DMS 273 (cell line): ENCODE results near the gene PPP1R12B.
"Not testable (repeated sequence)": the region's sequence is repeated elsewhere in the genome, so short reads cannot be mapped to it uniquely, and the experiment has no call there.

Experiments used
- DNase-seq: peaks from one replicate; lab custom pipeline; 2025; ENCODE audit not compliant: unreplicated experiment; lab: John Stamatoyannopoulos, UW

Gene PPP1R12B

DNA sequence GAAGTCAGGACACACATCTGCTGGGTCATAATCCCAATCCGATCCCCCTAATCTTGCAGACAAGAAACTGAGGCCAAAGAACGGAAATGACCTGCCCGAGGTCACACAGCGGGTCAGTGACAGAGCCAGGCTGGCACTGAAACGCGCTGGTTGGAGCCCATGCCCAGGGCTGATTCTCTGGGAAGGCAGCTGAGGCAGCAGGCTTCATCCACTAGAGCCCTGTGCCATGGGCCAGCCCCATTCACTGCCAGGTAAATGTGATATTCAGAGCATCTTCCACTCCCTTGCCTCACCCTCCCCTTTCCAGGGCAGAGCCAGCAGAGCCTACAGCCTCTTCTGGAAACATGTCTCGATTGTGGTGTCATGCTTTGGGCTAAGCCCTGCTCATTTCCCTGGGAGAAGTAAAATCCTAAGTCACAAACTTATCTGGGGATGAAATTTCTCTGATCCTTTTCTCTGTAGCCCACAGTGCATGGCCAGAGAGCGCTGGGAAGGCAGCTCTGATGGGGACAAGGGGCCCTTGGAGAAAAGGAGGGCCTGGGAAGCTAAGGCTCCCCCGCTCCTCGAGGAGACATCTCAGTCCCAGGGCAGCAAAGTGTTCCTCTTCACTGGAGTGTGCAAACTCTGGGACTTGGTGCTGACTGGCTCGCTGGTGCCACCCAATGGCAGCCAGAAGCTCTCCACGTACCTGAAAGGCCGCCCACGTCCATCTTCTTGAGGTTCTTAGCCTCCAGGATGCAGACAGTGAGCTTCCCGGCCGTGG, 251.4 kb downstream of the PPP1R12B start:
- peak; percentile 85 for DNase-seq

DNA sequence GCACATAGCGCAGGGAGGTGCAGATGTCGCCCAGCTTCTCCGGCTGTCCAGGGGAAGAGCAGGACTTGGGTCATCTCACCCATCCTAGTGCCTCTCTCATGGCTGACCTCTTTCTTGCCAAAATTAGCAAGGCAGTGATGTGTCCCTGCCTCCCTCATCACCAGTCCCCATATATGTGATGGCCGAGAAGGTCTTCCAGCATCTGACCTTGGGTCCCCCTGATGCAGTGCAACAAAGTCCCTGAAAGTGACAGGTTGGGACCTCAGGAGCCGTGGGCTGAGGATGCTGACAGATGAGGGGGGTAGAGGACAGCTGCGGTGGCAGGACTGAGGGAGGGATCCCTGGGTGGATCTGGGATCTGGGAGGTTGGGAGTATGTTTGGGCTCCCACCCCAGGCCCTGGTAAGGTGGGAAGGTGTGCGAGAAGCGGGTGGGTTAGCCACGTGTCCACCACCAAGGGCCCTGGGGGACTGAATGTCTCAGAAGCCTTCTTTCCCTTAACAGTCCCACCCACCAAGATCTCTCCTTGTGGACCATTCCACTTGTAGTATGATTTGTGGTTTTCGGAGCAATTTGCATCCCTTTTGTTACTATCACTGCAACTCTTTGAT, 252.0 kb downstream of the PPP1R12B start:
- DNase-seq, result no peak

- no peak for DNase-seq
These were observed 254.9 kb downstream of the PPP1R12B start for GRCh38 chr1:202603435-202603834.

DNA sequence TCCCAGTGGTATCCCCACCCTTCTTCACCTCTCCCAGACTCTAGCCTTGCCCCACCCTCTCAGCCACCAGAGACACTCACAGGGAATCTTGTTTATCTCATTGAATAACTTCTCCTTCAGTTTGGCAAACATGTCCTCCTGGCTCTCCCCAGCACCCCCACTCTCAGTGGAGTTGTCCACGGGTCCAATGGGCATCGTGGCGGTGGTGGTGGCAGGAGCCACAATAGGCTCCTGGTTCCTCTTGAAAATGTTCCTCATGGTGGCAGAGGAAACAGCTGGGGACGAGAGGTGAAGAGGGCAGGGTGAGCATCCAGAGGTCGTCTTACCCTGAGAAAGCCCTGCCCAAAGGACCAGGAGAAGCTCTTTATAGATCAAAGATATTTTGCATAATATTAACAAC, 257.0 kb downstream of the PPP1R12B start:
- DNase-seq, result no peak

GRCh38 chr1:202612036-202612435, 263.5 kb downstream of the PPP1R12B start:
- not testable (repeated sequence) for DNase-seq

GRCh38 chr1:202613571-202613970, 265.1 kb downstream of the PPP1R12B start:
- no peak for DNase-seq

DNA sequence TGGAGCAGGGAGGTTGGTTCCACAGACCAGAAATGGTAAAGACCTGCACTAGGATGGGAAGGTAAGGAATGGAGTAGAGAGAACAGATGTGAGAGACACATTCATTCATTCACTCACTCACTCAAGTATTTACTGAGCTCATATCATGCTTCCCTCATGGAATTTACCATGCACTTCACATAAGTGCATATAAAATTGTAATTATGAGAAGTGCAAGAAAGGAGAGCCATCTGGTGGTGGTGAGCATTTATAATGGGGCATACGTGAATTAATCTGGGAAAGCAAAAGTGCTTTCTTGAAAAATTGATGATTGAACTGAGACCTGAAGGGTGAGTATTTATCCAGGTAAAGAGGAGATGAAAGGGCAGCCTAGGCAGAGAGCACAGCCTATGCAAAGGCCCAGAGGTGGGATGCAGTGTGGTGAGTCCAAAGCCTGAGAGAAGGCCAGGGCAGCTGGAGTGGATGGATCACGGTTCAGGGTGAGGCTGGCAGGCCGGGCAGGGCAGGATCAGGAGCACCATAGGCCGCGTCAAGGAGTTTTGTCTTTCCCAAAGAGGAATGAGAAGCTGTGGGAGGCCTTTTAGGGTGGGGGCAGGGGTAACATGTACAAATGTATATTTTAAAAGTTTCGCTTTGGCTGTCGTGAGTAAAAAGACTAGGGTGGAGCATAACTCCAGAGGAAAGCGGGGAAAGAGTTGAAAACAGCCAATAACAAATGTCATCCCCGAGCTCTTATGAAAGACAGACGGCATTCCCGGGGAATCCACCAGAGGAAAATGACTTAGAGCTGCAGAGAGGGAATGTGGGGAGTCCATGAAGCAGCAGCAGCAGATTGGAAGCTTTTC, 266.1 kb downstream of the PPP1R12B start:
- DNase-seq, result peak; percentile 55

DNA sequence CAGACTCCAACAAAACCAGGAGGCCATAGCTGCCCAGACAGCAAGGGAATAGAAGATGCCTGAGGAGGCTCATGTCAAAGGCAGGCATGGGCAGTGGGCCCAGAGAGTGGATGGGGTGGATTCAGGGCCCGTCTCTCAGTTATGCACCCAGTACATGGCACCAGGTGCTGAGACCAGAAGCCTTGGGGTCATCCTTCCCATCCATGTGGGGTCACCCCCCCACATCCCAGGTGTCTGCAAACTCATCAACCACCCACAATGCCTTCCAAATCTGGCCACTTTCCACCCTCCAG, 266.7 kb downstream of the PPP1R12B start:
- DNase-seq, result not testable (repeated sequence)

DNA sequence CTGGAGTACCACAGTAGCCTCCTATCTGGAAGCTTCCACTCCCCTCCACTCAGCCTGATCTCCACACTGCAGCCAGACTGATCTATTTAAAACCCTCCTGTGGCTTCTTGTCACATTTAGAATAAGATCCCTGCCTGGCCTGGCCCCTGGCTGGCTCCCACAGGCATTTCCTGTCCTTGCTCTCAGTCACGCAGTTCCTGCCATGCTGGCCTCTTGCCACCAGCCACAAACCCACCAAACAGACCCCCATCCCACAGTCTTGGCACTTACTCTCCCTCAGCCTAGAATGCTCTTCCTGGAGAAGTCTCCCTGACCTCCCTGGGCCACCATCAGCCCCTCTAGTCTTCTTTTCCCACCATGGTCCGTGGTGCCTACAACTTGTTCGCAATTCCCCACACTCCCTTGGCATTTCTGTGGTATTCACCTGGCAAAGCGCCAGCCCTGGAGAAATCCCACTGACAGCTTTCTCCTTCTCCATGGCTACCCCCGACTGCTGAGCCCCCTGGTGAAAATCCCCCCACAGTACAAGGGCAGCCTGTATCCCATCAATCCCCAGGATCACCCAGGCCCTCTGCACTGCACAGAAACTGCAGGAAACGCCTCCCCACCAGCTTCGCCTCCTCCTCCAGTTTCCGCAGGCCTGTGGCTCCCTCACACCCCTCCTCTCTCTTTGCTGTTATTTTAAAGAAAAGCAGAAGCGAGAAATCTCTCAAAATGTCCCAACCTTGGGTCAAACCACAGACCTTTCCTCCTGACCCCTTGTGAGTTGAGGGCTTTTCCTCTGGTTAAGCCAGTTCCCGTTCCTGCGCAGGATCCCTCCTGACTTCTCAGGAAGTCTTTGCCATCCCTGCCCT, 267.2 kb downstream of the PPP1R12B start:
- no peak for DNase-seq

- DNase-seq, result no peak
These were observed 267.9 kb downstream of the PPP1R12B start for GRCh38 chr1:202616355-202616915.

- not testable (repeated sequence) for DNase-seq
These were observed 270.5 kb downstream of the PPP1R12B start for GRCh38 chr1:202619012-202619411.

- no peak for DNase-seq
These were observed 271.0 kb downstream of the PPP1R12B start for GRCh38 chr1:202619505-202619904.

- not testable (repeated sequence) for DNase-seq
These were observed 271.5 kb downstream of the PPP1R12B start for GRCh38 chr1:202620036-202620435.

GRCh38 chr1:202621446-202621845, 272.9 kb downstream of the PPP1R12B start:
- DNase-seq, result no peak

DNA sequence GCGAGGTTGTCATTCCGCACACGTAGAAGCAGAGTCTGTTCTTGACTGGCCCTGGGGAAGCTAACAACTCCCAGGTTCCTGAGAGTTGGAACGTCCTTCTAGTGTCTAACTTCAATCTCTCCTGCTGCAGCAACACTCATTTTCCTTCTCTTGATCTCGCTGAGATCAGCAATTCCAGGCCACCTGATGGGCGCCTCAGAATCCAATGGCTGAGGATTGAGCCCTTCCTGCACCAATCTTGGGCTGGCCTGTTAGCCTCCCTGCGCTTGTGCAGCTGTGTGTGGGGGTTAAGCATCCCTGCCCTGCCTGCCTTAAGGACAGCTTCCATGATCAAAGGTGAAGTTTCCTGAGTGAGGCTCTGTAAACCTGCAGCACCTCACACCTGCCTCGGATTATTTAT, 273.9 kb downstream of the PPP1R12B start:
- no peak for DNase-seq

DNA sequence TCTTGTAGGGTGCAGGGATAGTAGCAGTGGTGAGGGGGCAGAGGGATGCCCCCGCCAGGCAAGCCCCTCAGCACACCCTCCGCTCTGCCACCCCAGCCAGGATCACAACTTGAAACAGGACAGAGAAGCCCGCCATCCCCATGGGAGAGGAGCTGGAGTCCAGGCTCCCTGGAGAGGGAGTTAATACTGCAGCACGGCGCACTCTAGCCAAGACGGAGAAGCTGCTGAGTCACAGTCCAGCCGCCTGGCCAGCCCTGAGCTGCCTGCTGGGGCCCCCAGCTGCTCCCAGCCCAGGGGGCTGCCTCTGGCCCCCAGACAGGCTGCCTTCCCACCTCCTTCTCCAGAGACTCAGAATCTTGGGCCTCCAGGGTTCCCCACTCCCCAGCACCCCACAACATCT, 274.6 kb downstream of the PPP1R12B start:
- DNase-seq, result peak; percentile 41

GRCh38 chr1:202623476-202623875, 275.0 kb downstream of the PPP1R12B start:
- DNase-seq, result not testable (repeated sequence)

DNA sequence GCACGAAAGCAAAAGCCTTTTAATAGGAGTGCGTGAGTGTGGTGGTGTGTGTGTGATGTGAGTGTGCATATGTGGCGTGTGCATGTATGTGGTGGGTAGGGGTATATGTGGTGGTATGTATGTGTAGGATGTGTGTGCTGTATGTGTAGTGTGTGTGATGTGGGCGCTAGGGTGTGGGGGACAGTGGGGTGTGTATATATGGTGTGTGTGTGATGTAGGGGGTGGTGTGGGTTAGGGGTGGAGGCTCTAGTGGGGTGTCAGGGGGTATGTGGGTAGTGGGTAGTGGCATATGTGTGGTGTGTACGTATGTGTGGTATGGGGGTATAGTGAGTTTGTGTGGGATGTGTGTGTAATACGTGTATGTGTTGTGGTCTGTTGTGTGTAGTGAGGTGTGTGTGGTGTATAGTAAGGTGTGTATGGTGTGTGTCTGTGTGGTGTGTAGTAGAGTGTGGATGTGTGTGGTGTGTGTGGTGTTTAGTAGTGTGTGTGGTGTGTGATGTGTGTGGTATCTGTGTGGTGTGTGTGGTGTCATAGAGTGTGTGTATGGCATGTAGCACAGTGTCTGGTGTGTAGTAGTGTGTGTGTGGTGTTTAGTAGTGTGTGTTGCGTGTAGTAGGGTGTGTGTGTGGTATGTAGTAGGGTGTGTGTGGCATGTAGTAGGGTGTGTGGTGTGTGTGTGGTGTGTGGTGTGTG, 275.7 kb downstream of the PPP1R12B start:
- no peak for DNase-seq

- no peak for DNase-seq
These were observed 276.2 kb downstream of the PPP1R12B start for GRCh38 chr1:202624781-202625108.
